Activated CD8-positive, alpha-beta memory T cell treated with anti-CD3 and anti-CD28 coated beads for 36 hours (primary cell): ENCODE results near the gene IL22. TPM values are rescaled to one million over a fixed set of nuclear protein-coding genes. Genes with fewer than 3 reads are reported as not detected.

Source experiments
- CTCF ChIA-PET: fragments of 350-600 bp; sonication (Branson Sonifier 250); formaldehyde crosslinking; loops from one replicate; lab custom pipeline; 2021; ENCODE audit warnings: antibody characterized with exemption; lab: Charles Lee
- POLR2A ChIA-PET: fragments of 350-600 bp; sonication (Branson Sonifier 250); formaldehyde crosslinking; loops from one replicate; lab custom pipeline; 2021; ENCODE audit warnings: antibody characterized with exemption; lab: Charles Lee
- total RNA-seq, 2 experiments: library from RNA; stranded (reverse); gene quantifications; one replicate each; pipeline ENCODE4 v1.2.3, GENCODE V29; 2021

Gene IL22
- total RNA-seq, 2 experiments from 2014 or later, result 1.3 to 1.4 TPM

- POLR2A ChIA-PET, result no interaction called here
Measured at GRCh38 chr12:68268967-68269366, 15.6 kb upstream of the IL22 start.

DNA sequence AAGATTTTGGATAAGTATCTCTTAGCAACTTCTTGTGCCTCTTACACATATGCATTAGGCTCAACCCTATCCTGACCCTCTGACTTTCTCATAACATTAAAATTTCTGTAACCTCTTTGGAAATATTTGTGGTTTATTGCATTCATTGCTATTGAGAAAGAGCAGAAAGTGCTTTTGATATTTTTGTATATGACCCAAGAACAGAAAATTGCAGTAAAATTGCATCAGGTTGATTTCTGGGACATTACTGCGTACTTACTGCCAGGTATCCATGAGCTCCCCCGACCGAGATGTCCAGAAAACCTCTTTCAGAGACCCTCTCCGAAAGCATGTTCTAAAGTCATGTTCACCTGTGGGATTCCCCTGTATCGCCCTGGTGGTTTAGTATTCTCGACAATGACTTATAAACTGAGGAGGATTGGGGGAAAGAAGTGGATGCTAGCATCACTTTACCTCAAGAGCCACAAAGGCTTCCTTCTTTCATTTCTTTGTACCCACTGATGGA is 14.5 kb upstream of the IL22 start:
- POLR2A ChIA-PET, result no interaction called here
- CTCF ChIA-PET, result no interaction called here

More at GRCh38 chr12:68268967-68269366, 15.6 kb upstream of the IL22 start:
- CTCF ChIA-PET, result no interaction called here

- POLR2A ChIA-PET, result interaction anchor here (0.6 kb wide), 1 partner anchor 37 kb away, joined by 6 read pairs; no protein-coding TSS in a partner anchor
- CTCF ChIA-PET, result no interaction called here
Measured at GRCh38 chr12:68264857-68265256, 11.5 kb upstream of the IL22 start.

DNA sequence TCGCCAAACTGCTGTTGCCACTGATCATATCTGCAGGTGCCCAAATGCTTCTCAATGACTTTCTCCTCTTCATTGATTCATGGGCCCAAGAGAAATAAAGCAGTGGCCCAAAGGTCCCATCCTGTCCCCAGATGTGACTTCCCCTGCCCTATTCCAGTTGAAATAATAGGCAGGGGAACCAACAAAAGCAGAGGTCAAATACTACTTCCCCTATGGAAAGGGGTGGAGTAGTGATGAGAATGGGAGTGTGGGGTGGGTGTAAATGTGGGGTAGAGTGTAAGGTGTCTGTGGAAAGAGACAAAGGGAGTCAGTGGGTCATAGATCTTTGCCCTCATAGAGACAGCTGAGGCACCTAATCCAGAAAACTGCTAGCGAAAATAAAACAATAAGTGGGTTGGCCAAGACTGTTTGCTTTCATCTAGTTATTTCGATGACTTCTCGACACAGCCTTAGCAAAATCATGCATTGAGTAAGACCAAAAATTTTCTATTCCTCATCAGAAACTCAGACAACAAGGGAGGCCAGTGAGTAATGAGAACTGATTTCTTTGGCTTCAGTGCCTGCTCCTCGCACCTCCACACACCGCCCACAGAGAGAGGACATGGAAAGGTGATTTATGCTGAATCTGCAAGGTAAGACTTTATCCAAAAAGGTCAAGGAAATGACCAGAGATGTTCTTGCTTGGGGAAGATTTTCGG is 10.9 kb upstream of the IL22 start:
- POLR2A ChIA-PET, result interaction anchor here (0.6 kb wide), 1 partner anchor 36 kb away, joined by 6 read pairs; no protein-coding TSS in a partner anchor
- CTCF ChIA-PET, result no interaction called here

GRCh38 chr12:68263366-68263765 is 10.0 kb upstream of the IL22 start:
- ChIA-PET CTCF (no interaction called here), POLR2A (no interaction called here)

DNA sequence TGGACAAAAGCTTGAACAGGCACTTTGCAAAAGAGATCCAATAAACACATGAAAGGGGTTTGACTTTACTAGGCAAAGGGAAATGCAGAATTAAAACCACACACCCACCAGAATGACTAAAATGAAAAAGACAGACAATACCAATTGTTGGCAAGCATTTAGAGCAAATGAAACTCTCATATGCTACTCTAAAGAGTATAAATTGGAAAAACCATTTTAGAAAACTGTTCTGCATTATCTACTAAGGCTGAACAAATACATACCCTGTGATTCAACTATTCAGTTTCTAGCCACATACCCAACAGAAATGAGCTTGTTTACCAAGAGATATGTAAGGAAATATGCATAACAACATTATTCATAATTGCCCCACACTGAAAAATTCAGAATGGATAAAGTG is 8.5 kb upstream of the IL22 start:
- POLR2A ChIA-PET, result interaction anchor here (0.6 kb wide), 1 partner anchor 160 kb away, joined by 3 read pairs; no protein-coding TSS in a partner anchor
- CTCF ChIA-PET, result interaction anchor here (1.2 kb wide), 1 partner anchor 39 kb away, joined by 3 read pairs; no protein-coding TSS in a partner anchor

GRCh38 chr12:68260153-68260552 is 6.7 kb upstream of the IL22 start:
- POLR2A ChIA-PET, result no interaction called here

GRCh38 chr12:68259318-68259940 is 6.0 kb upstream of the IL22 start:
- POLR2A ChIA-PET, result interaction anchor here (0.7 kb wide), 1 partner anchor 18 kb away, joined by 5 read pairs; no protein-coding TSS in a partner anchor

More at GRCh38 chr12:68260153-68260552, 6.7 kb upstream of the IL22 start:
- CTCF ChIA-PET, result no interaction called here

DNA sequence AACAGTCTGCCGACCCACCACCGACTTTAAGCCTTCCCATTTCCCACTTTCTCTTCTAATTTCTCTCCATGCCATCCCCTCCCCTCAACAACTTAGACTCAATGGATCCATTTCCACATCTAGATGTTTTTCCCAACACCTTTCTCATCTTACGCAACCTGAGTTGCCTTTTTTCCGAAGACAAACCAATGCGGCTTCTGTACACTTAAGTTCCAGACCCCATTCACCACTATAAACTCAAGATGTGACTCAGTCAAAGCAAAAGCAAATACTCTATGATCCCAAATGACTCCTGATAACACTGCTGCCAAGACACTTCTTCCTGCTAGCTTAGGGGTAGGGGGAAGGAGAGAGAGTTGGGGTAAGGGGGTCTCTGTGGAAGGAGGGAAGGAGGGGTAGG is 1.3 kb downstream of the IL22 start:
- POLR2A ChIA-PET, result no interaction called here
- CTCF ChIA-PET, result no interaction called here

More at GRCh38 chr12:68259318-68259940, 6.0 kb upstream of the IL22 start:
- CTCF ChIA-PET, result no interaction called here

GRCh38 chr12:68250454-68250853 is 3.0 kb downstream of the IL22 start:
- ChIA-PET CTCF (no interaction called here), POLR2A (no interaction called here)

- ChIA-PET POLR2A (no interaction called here), CTCF (interaction anchor here (1.5 to 2.1 kb wide), 2 partner anchors 15 to 25 kb away, joined by 3 to 7 read pairs; no protein-coding TSS in a partner anchor)
Measured at GRCh38 chr12:68247785-68248184, 5.6 kb downstream of the IL22 start.

DNA sequence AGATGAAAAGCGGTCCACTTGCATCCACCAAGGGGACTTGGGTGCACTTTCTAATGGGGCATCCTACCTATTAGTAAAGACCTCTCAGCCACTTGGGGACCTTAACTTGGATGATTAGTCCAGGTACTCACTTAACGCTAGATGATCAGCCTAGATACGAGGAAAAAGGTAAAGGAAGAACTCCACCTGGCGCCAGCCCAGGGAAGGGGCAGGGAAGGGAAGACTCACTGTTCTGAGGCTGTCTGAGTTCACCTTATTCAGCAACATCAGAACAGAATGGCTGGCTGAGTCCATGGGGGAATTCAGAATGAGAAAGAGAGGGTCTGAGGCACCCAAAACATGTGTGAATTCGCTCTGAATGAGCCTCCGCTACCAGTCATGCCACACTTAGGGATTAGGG is 7.1 kb downstream of the IL22 start:
- ChIA-PET POLR2A (no interaction called here), CTCF (no interaction called here)

DNA sequence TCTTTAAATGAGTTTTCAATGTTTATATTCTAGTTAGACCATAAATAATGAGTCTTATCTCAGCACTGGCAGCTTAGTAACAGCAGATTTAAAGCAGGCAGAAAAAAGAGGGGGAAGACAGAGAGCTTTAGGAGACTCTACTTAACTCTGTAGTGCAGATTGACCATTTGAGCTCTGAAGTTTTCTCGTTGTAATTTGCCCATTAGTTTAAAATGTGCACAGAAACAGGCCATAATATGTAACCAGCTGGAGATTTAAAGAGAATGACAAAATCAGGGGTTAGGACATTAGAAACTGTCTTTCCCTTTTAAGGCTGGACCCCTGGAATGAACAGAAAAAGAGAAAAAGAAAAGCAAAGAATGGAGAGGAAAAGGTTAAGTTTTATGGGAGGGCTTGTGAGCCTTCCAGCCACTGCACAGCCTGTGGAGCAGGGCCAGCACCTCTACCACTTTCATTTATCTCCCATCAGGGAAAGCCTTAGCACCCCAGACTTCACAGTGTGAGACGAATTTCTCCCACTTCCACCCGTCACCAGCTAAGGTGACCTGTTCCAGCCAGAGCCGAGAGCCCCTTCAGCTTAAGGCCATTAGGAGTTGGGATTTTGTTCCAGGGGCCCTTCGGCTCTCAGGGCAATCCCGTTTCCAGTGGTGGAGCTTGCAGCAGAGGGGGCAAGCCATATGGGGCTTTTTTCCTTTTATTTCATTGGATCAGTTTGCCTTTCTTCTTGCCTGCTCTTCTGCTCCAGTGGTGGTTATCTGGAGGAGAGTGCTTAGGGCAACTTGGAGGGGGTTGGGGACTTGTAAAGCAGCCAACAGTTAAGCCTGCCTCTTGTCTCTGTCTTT is 8.0 kb downstream of the IL22 start:
- POLR2A ChIA-PET, result no interaction called here
- CTCF ChIA-PET, result interaction anchor here (1.1 kb wide), 1 partner anchor 8 kb away, joined by 3 read pairs; the partner anchor contains the start of gene IL22

DNA sequence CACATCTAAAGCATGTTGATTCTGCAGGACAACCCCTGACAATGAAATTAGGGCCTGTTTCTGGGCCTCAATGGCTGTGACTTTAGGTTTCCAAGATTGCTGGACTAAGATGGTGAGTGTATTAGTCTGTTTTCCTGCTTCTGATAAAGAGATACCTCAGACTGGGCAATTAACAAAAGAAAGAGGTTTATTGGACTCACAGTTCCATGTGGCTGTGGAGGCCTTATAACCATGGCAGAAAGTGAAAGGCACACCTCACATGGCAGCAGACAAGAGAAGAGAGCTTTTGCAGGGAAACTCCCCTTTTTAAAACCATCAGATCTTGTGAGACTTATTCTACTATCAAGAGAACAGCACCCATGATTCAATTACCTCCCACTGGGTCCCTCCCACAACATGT is 10.6 kb downstream of the IL22 start:
- ChIA-PET POLR2A (no interaction called here), CTCF (no interaction called here)

- ChIA-PET CTCF (interaction anchor here (1.0 to 1.6 kb wide), 4 partner anchors 17 to 71 kb away, joined by 3 to 5 read pairs (median 4); no protein-coding TSS in a partner anchor), POLR2A (interaction anchor here (0.6 to 1.7 kb wide), 3 partner anchors 19 to 370 kb away, joined by 3 to 5 read pairs (median 3); partner anchors contain the start of gene RAP1B)
Measured at GRCh38 chr12:68240975-68241374, 12.4 kb downstream of the IL22 start.

GRCh38 chr12:68240079-68240478 is 13.3 kb downstream of the IL22 start:
- ChIA-PET CTCF (interaction anchor here (1.4 kb wide), 1 partner anchor 44 kb away, joined by 4 read pairs; no protein-coding TSS in a partner anchor), POLR2A (no interaction called here)

DNA sequence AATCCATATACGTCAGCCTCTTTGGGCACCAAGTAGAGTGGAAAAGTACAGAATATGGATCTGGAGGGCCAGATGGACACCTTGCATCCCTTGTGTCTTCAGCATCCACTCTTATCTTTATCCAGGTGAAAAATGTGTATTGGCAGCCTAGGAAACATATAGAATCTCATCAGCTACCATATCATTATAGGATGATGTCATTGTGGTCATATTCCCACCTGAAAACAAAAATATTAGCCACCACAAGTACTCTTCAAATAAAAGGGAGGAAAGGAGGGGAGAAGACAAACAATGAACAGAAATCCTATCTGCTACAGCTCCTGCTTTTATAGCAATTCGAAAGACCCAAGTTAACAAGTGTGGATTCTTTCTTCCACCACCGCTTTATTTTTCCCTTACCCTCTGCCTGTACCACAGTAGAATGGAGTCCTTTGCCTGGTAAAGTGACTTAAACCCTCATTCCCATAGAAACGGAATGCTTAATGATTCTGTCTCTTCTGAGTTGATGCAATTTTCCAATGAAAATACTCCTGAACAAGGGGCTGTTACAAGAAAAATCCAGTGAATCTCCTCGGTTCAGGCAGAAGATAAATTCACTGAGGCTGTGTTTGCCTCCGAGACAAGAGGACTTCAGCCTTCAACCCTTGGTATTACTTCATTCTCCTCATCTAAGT is 14.0 kb downstream of the IL22 start:
- ChIA-PET POLR2A (interaction anchor here (0.5 kb wide), 1 partner anchor 470 kb away, joined by 3 read pairs; no protein-coding TSS in a partner anchor), CTCF (interaction anchor here (1.4 kb wide), 1 partner anchor 45 kb away, joined by 4 read pairs; no protein-coding TSS in a partner anchor)

GRCh38 chr12:68237619-68238018 is 15.8 kb downstream of the IL22 start:
- ChIA-PET CTCF (interaction anchor here (0.9 kb wide), 1 partner anchor 45 kb away, joined by 3 read pairs; no protein-coding TSS in a partner anchor), POLR2A (no interaction called here)
